A673 (cell line): Measurements from ENCODE around the gene KCTD5. TPM values are rescaled to one million over a fixed set of nuclear protein-coding genes. Genes with fewer than 3 reads are reported as not detected.
A peak's percentile ranks its signal among the peaks of the same experiment; 100 is the strongest.
"Not testable (repeated sequence)": the region's sequence is repeated elsewhere in the genome, so short reads cannot be mapped to it uniquely, and the experiment has no call there.

Source experiments
- BruUV-seq: library from RNA; stranded (reverse); fragments of 400-500 nt; replicated peaks from 2 replicates; lab custom pipeline; 2021; lab: Mats Ljungman, UMichigan
- CTCF ChIA-PET: fragments of 300-600 bp; sonication (Branson Sonifier 250); formaldehyde crosslinking; loops from one replicate; lab custom pipeline; 2022; ENCODE audit warnings: antibody characterized with exemption; lab: Charles Lee
- POLR2A ChIA-PET: fragments of 300-600 bp; sonication (Branson Sonifier 250); formaldehyde crosslinking; loops from one replicate; lab custom pipeline; 2022; ENCODE audit warnings: antibody characterized with exemption; ENCODE audit not compliant: low non-redundant PET; lab: Charles Lee
- DNase-seq: peaks from one replicate; pipeline ENCODE4 v3.0.0-alpha.2; 2015; ENCODE audit warnings: low spot score
- H3K27ac ChIP-seq: fragments of 200-600 bp; sonication (generic); 2 replicates; pipeline ENCODE4 v1.5.1; 2016; ENCODE audit warnings: mixed run types, low read depth, mild to moderate bottlenecking, mixed read lengths, antibody characterized with exemption, low read length; ENCODE audit not compliant: poor library complexity, severe bottlenecking
- H3K27me3 ChIP-seq: fragments of 200-600 bp; sonication (generic); replicated peaks from 2 replicates; pipeline ENCODE4 v1.6.1; 2017; ENCODE audit warnings: mixed run types, low read depth, mild to moderate bottlenecking, mixed read lengths, antibody characterized with exemption, low read length; ENCODE audit not compliant: insufficient read depth, poor library complexity
- H3K36me3 ChIP-seq: fragments of 200-600 bp; sonication (generic); 2 replicates; pipeline ENCODE4 v1.6.1; 2016; ENCODE audit warnings: mixed run types, mild to moderate bottlenecking, mixed read lengths, antibody characterized with exemption, low read length; ENCODE audit not compliant: insufficient read depth, poor library complexity, severe bottlenecking
- H3K4me1 ChIP-seq: fragments of 200-600 bp; sonication (generic); 2 replicates; pipeline ENCODE4 v1.6.1; 2017; ENCODE audit warnings: mixed run types, mild to moderate bottlenecking, mixed read lengths, antibody characterized with exemption, low read length; ENCODE audit not compliant: insufficient read depth, poor library complexity, severe bottlenecking
- H3K4me3 ChIP-seq: fragments of 200-600 bp; sonication (generic); 2 replicates; pipeline ENCODE4 v1.5.1; 2016; ENCODE audit warnings: low read depth, mixed run types, mild to moderate bottlenecking, mixed read lengths, low read length; ENCODE audit not compliant: poor library complexity, severe bottlenecking
- H3K9me3 ChIP-seq: fragments of 200-600 bp; sonication (generic); 2 replicates; pipeline ENCODE4 v1.6.1; 2016; ENCODE audit warnings: mixed run types, low read depth, mild to moderate bottlenecking, mixed read lengths, antibody characterized with exemption, low read length; ENCODE audit not compliant: poor library complexity, severe bottlenecking
- CTCF ChIP-seq: fragments of 300-800, 200-600 bp; sonication (generic); conservative IDR thresholded peaks from 2 replicates; pipeline ENCODE4 v1.5.1; 2017; ENCODE audit warnings: low read depth, mild to moderate bottlenecking, antibody characterized with exemption, low read length, moderate library complexity, mixed read lengths
- EZH2 ChIP-seq: fragments of 200-600 bp; sonication (generic); IDR thresholded peaks from 2 replicates; pipeline ENCODE4 v1.6.1; 2017; ENCODE audit warnings: borderline replicate concordance, low read depth, mild to moderate bottlenecking, mixed read lengths, antibody characterized with exemption, low read length; ENCODE audit not compliant: poor library complexity, severe bottlenecking
- intact Hi-C: fragments of 100-400 bp; cut with micrococcal nuclease; formaldehyde crosslinking; loops from one replicate; pipeline ENCODE4 v1.10.0; 2022; ENCODE audit not compliant: unreplicated experiment
- total RNA-seq: library from RNA; stranded (reverse); gene quantifications from 2 replicates; pipeline ENCODE4 v1.2.3, GENCODE V29; 2021

The KCTD5 gene
- total RNA-seq, 1 experiment from 2014 or later: 35.6 TPM

- BruUV-seq, POLR2A ChIA-PET, CTCF ChIA-PET, H3K4me3 ChIP-seq, H3K27ac ChIP-seq, H3K9me3 ChIP-seq, intact Hi-C loops, DNase-seq, H3K36me3 ChIP-seq: not testable (repeated sequence)
- Histone ChIP-seq H3K4me1 (peaks cover 11% of the 10 kb centered on the region), H3K27me3 (peaks cover 17% of the 10 kb centered on the region)
Observed at GRCh38 chr16:2660014-2660662, 22.2 kb upstream of the KCTD5 start.

- peaks cover 11% of the 10 kb centered on the region for H3K4me1 ChIP-seq
- POLR2A ChIA-PET, CTCF ChIA-PET, intact Hi-C loops, H3K4me3 ChIP-seq, BruUV-seq, DNase-seq, H3K36me3 ChIP-seq, H3K9me3 ChIP-seq, H3K27ac ChIP-seq: not testable (repeated sequence)
- peak; percentile 53 for TF ChIP-seq CTCF
- peaks cover 17% of the 10 kb centered on the region for H3K27me3 ChIP-seq
Observed at GRCh38 chr16:2660755-2661373, 21.5 kb upstream of the KCTD5 start.

GRCh38 chr16:2663553-2664546, 18.5 kb upstream of the KCTD5 start:
- TF ChIP-seq CTCF: no peak
- no peak for TF ChIP-seq EZH2
- intact Hi-C loops: no loop called here
- H3K27ac ChIP-seq: peak overlapping the region; percentile 10
- POLR2A ChIA-PET: no interaction called here
- CTCF ChIA-PET: no interaction called here
- peaks cover 11% of the 10 kb centered on the region for H3K4me1 ChIP-seq
- peak; percentile 72 for DNase-seq
- H3K9me3 ChIP-seq: no peaks in the 10 kb centered on the region
- H3K27me3 ChIP-seq: no peaks in the 10 kb centered on the region
- no peaks in the 10 kb centered on the region for H3K36me3 ChIP-seq
- no peak overlapping the region for H3K4me3 ChIP-seq
- no TSS peak for BruUV-seq
